Activated B cell treated with CpG ODN at 0.5 μM for 24 hours (primary cell): ENCODE results near the gene NDUFA8. TPM values are rescaled to one million over a fixed set of nuclear protein-coding genes. Genes with fewer than 3 reads are reported as not detected.

ENCODE experiments used
- ATAC-seq: fragments of 200-7000 bp; cut with Tn5 transposase; one replicate; pipeline ENCODE4 v1.10.0; 2021; ENCODE audit warnings: low read depth, mild to moderate bottlenecking, moderate library complexity
- CTCF ChIA-PET: fragments of 350-600 bp; sonication (Branson Sonifier 250); formaldehyde crosslinking; loops from one replicate; lab custom pipeline; 2021; ENCODE audit warnings: antibody characterized with exemption; lab: Charles Lee
- POLR2A ChIA-PET: fragments of 350-600 bp; sonication (Branson Sonifier 250); formaldehyde crosslinking; loops from one replicate; lab custom pipeline; 2021; ENCODE audit warnings: antibody characterized with exemption; lab: Charles Lee
- DNase-seq: peaks from one replicate; pipeline ENCODE4 v3.0.0; 2022
- H3K27ac Mint-ChIP-seq: one replicate; pipeline ENCODE4 v1.8.0; 2020; ENCODE audit warnings: mixed read lengths
- H3K27me3 Mint-ChIP-seq: one replicate; pipeline ENCODE4 v1.8.0; 2021; ENCODE audit warnings: mixed read lengths
- H3K36me3 Mint-ChIP-seq: one replicate; pipeline ENCODE4 v1.8.0; 2021; ENCODE audit warnings: low read depth, mixed read lengths
- H3K4me1 Mint-ChIP-seq: one replicate; pipeline ENCODE4 v1.8.0; 2021; ENCODE audit warnings: mixed read lengths
- H3K4me3 Mint-ChIP-seq: one replicate; pipeline ENCODE4 v1.8.0; 2020; ENCODE audit warnings: mild to moderate bottlenecking, mixed read lengths
- H3K9me3 Mint-ChIP-seq: one replicate; pipeline ENCODE4 v1.8.0; 2020; ENCODE audit warnings: mixed read lengths
- intact Hi-C: fragments of 100-400 bp; cut with micrococcal nuclease; formaldehyde crosslinking; loops from one replicate; pipeline ENCODE4 v1.15.1; 2024
- total RNA-seq: library from RNA; stranded (reverse); gene quantifications from 2 replicates; pipeline ENCODE4 v1.2.3, GENCODE V29; 2022
- TF ChIP-seq, protein P1 (sequence below): fragments of 200-600 bp; IDR thresholded peaks from one replicate; pipeline ENCODE4 v1.8.0; 2022; ENCODE audit warnings: antibody characterized with exemption, mild to moderate bottlenecking

Gene NDUFA8
- total RNA-seq, 1 donor from 2014 or later, result 21.2 TPM

DNA sequence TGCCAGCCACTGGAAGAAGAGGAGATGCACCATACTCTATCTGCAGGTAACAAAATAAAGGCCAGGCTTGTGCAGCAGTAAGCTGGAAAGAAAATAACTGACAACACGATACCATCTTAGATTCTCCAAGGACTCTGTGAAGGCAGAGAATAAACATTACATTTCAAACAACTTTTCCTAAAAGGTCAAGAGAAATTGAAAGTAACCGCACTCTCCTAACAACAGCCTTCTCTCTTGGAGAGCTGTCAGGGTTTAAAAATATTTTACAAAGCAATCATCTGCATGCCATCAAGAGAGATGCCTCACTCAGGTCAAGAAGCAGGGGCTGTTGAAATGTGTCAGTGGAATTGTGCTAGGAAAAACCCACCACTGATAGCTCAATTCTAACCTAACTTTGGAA lies 53.0 kb downstream of the NDUFA8 start:
- intact Hi-C loops, result no loop called here
- TF ChIP-seq, protein P1, sequence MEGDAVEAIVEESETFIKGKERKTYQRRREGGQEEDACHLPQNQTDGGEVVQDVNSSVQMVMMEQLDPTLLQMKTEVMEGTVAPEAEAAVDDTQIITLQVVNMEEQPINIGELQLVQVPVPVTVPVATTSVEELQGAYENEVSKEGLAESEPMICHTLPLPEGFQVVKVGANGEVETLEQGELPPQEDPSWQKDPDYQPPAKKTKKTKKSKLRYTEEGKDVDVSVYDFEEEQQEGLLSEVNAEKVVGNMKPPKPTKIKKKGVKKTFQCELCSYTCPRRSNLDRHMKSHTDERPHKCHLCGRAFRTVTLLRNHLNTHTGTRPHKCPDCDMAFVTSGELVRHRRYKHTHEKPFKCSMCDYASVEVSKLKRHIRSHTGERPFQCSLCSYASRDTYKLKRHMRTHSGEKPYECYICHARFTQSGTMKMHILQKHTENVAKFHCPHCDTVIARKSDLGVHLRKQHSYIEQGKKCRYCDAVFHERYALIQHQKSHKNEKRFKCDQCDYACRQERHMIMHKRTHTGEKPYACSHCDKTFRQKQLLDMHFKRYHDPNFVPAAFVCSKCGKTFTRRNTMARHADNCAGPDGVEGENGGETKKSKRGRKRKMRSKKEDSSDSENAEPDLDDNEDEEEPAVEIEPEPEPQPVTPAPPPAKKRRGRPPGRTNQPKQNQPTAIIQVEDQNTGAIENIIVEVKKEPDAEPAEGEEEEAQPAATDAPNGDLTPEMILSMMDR, result no peak
- ATAC-seq (no peak), DNase-seq (no peak)
- POLR2A ChIA-PET, result no interaction called here
- no peaks in the 10 kb centered on the region for H3K36me3 Mint-ChIP-seq
- no peaks in the 10 kb centered on the region for H3K4me1 Mint-ChIP-seq
- H3K9me3 Mint-ChIP-seq, result peaks cover 8% of the 10 kb centered on the region
- H3K27me3 Mint-ChIP-seq, result peaks cover 2% of the 10 kb centered on the region
- CTCF ChIA-PET, result interaction anchor here (1.3 kb wide), 1 partner anchor 16 kb away, joined by 4 read pairs; no protein-coding TSS in a partner anchor
- H3K27ac Mint-ChIP-seq, result no peak overlapping the region
- H3K4me3 Mint-ChIP-seq, result no peak overlapping the region

DNA sequence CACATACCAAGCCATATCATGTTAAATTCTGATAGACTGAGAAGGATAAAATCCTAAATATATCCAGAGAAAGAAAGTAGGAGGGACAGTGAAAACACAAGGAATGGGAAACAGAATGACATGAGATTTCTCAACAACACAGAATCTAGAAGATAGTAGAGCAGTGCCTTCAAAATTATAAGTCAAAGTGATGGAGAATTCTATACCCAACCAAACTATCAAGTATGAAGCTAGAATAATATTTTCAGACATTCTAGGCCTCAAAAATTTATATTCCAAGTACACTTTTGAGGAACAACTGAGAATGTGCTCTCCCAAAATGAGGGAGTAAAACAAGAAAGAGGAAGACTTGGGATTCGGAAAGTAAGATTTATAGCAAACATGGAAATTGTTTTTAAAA lies 55.6 kb downstream of the NDUFA8 start:
- Mint-ChIP-seq H3K9me3 (peaks cover 8% of the 10 kb centered on the region), H3K4me1 (peaks cover 4% of the 10 kb centered on the region), H3K4me3 (no peak overlapping the region), H3K27ac (no peak overlapping the region), H3K36me3 (no peaks in the 10 kb centered on the region), H3K27me3 (peaks cover 6% of the 10 kb centered on the region)
- DNase-seq (no peak), ATAC-seq (no peak)
- ChIA-PET POLR2A (no interaction called here), CTCF (no interaction called here)
- TF ChIP-seq, protein P1, result no peak
- intact Hi-C loops, result no loop called here

- peaks cover 6% of the 10 kb centered on the region for H3K27me3 Mint-ChIP-seq
- intact Hi-C loops, result no loop called here
These were observed 57.4 kb downstream of the NDUFA8 start for GRCh38 chr9:122102156-122102555.

DNA sequence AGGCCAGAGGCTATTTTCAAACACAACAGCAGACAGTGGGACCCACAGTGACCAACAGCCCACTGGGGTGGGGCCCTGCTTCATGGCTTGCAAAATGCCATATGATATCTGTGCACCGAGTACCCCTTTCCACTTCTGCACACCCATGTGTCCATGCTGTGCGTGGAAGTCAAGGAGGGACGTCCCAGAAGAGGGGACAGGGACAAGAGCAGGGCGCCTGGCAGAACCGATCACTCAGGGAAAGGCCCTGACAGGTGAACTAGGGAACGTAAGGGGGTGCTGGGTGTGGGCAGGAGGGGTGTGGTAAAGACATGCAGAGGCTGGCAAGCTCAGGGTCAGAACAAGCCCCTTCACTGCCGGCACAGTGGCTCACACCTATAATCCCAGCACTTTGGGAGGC lies 58.8 kb downstream of the NDUFA8 start:
- Mint-ChIP-seq H3K36me3 (no peaks in the 10 kb centered on the region), H3K4me1 (peaks cover 4% of the 10 kb centered on the region), H3K27me3 (peaks cover 14% of the 10 kb centered on the region), H3K4me3 (no peak overlapping the region), H3K27ac (no peak overlapping the region), H3K9me3 (peaks cover 8% of the 10 kb centered on the region)
- ChIA-PET POLR2A (no interaction called here), CTCF (interaction anchor here (1.9 to 6.5 kb wide), 2 partner anchors 23 to 250 kb away, joined by 12 to 88 read pairs; no protein-coding TSS in a partner anchor)
- no peak for DNase-seq
- TF ChIP-seq, protein P1, result no peak
- no peak for ATAC-seq
- intact Hi-C loops, result no loop called here

More at GRCh38 chr9:122102156-122102555, 57.4 kb downstream of the NDUFA8 start:
- no peak for DNase-seq
- H3K4me1 Mint-ChIP-seq, result peaks cover 4% of the 10 kb centered on the region
- H3K9me3 Mint-ChIP-seq, result peaks cover 8% of the 10 kb centered on the region
- ChIA-PET CTCF (interaction anchor here (1.1 to 1.9 kb wide), 2 partner anchors 22 to 708 kb away, joined by 3 to 12 read pairs; no protein-coding TSS in a partner anchor), POLR2A (no interaction called here)
- no peak overlapping the region for H3K27ac Mint-ChIP-seq
- TF ChIP-seq, protein P1, result no peak
- no peak overlapping the region for H3K4me3 Mint-ChIP-seq
- no peak for ATAC-seq
- no peaks in the 10 kb centered on the region for H3K36me3 Mint-ChIP-seq

DNA sequence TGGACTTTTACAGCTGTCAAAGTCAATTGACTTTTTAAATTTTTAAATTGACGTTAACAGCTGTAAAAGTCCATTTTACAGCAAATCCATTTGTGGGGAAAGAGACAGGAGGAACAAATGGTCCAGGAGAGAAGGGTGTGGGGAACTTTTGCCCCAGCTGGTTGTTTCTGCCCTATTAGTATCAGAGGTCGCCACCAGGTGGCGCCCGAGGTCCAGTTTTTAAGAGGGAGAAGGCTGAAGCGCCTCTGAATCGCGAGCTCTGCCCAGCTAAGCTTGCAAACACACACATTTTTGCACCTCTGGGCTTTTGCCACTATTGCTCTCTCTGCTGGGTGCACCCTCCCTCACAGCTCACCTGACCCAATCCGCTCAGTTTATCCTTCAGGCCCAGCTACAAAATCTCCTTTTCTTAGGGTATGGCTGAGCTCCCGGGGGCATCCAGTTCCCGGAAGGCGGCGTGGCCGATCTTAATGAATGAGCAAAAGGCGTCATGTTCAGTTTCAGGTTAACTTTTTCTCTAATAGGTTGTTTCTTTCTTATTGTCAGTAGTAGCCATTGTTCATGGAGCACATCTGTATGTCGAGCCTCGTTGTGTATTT lies 60.2 kb downstream of the NDUFA8 start:
- POLR2A ChIA-PET, result interaction anchor here (0.5 to 1.0 kb wide), 2 partner anchors 133 to 251 kb away, joined by 3 to 4 read pairs; no protein-coding TSS in a partner anchor
- Mint-ChIP-seq H3K27me3 (peaks cover 14% of the 10 kb centered on the region), H3K4me3 (peak overlapping the region; percentile 57), H3K27ac (no peak overlapping the region), H3K9me3 (peaks cover 6% of the 10 kb centered on the region), H3K4me1 (peaks cover 9% of the 10 kb centered on the region), H3K36me3 (no peaks in the 10 kb centered on the region)
- intact Hi-C loops, result loop anchor here (1.0 to 10.0 kb wide), 5 partner anchors 24 to 711 kb away; no protein-coding TSS in a partner anchor
- TF ChIP-seq, protein P1, result no peak
- CTCF ChIA-PET, result interaction anchor here (0.8 to 6.5 kb wide), 30 partner anchors 10 to 1287 kb away, joined by 3 to 88 read pairs (median 5); partner anchors contain the start of genes MORN5, MRRF, NDUFA8 and RBM18
- DNase-seq, result peak; percentile 67
- peak; percentile 87 for ATAC-seq
